DMS79 treated with DMSO at 0.1 percent for 48 hours (cell line): ENCODE data around the gene C16orf87.
"Not testable (repeated sequence)": the region's sequence is repeated elsewhere in the genome, so short reads cannot be mapped to it uniquely, and the experiment has no call there.

Experiments used
- DNase-seq: peaks from one replicate; lab custom pipeline; 2025; lab: John Stamatoyannopoulos, UW

C16orf87 gene

DNA sequence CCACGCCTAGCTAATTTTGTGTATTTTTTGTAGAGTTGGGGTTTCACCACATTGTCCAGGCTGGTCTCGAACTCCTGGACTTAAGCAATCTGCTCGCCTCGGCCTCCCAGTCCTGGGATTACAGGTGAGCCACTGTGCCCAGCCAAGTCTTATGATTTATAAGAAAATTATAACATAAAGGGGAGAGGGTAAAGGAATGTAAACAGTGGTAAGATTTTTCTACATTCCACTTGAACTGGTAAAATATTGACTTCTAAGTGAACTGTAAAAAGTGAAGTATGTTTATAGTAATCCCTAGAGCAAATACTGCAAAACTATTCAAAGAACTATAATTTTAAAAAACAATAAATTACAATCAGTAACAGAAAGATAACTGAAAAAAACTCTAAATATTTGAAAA is 33.5 kb downstream of the C16orf87 start:
- no peak for DNase-seq

DNA sequence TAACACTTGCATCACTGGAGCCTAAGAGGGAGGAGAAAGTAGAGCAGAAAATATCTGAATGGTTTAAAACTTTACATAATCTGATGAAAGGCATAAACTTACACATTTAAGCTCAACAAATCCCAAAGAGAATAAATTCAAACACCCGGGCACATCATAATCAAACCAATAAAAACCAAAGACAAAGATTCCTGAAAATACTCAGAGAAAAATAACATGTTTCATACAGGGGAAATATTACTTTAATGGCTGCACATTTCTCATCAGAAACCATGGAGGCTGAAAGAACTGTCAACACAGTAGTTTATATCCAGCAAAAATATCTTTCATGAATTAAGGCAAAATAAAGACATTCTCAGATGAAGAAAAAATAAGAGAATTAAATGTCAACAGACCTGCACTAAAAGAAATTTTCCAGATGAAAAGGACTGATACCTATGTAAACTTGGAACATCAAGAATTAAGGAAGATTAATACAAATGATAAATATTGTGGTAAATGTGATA is 34.2 kb downstream of the C16orf87 start:
- DNase-seq = no peak

DNA sequence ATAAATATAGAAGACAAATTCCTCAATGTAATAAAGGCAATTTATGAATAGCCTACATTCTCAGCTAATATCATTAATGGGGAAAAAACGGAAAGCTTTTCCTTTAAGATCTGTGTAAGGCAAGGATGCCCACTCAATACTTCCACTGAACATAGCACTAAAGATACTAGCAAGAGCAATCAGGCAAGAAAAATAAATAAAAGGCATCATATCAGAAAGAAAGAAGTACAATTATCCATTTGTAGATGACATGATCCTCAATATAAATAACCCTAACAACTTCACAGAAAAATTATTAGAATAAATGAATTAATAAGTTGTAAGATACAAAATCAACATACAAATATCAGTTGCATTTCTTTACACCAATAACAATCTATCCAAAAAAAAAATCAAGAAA is 37.1 kb downstream of the C16orf87 start:
- no peak for DNase-seq

DNA sequence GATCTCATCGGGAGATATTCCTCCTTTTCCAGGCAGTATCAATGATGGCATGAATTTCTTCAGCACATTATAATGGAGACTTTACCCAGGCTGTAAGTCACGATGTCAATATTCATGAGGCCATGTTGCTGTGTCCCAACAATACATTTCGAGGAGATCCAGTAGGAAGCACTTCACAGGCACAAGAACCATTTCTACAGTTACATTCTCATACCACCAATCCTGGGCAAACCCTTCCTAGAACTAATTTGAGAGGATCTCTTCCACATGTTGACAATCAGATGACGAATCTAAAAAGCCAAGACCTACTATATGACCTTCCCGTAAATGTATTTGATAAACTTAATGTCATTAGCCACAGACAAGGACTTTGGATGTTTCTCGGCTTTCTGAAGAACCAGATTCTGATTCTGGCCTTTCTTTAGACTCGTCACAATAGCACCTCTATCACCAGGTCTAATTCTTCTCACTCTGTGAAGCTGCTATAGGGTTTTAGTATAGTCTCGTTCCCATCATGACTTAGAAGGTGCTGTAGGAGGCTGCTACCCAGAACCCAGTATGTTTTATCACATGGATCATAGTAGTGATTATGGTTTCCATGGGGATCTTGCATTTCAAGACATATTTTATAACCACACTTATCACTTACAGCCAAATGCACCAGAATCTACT is 40.2 kb downstream of the C16orf87 start:
- DNase-seq = no peak

DNA sequence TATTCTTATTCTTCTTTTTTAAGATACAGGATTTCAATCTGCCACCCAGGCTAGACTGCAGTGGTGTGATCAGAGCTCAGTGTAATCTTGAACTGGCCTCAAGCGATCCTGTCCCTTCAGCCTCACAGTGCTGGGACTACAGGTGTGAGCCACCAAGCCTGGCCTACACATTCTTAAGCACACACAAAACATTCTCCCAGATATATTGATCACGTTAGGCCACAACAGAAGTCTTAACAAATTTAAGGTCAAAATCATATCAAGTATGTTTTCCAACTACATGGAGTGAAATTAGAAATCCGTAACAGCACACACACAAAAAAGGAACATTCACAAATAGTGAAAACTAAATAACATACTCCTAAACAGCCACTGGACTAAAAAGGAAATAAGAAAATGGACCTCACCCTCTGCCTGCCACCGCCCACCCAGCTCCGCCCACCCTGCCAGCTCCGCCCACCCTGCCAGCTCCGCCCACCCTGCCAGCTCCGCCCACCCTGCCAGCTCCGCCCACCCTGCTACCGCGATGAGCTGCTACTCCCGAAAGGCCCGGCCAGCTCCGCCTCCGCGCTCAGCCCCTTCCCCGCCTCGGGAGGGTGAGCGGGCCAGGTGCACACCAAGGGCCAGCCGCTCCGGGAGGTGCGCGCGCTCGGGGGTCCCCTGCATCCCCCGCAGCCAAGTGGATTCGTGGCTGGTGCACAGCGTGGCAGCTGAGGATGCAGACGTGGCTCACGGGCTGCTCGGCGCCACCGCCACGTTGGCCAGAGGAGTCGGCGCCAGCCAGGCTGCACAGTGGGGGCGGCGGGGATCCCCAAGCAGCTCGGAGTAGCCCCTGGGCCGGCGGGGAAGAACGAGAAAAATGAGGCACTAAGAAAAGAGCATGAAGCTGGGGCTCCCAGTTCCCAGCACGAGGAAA is 41.2 kb downstream of the C16orf87 start:
- no peak for DNase-seq

DNA sequence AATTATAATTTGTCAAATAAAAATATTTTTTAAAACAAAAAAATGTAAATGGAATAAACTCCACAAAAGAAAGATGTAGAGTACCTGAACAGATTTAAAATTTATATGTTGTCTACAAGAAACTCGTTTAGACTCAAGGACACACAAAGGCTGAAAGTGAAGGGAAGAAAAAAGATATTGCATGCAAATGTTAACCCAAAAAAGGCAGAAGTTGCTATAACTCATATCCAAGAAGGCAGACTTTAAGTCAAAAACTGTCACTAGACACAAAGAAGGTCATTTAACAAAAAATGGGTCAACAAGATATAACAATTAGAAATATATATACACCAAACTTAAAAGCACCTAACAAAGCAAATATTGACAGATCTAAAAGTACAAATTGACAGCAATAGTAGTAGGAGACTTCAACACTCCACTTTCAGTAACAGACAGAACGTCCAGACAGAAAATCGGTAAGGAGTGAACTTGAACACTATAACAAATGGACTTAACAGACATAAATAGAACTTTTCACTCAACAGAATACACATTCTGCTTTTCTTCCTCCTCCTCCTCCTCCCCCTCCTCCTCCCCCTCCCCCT is 42.0 kb downstream of the C16orf87 start:
- DNase-seq = no peak

DNA sequence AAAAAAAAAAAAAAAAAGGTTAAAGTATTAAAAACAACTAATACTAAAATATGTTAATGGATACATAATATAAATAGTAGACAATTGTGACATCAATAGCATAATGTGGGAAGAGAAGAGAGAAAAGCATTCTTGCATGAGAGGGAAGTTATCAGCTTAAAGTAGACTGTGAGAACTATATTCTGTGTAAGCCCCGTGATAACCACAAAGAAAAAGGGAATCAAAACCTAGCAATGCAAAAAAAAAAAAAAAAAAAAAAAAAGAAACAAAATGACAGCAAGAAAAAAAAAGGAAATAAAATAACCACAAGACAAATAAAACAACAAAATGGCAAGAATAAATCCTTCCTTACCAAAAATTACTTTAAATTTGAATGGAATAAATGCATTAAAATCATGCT is 43.1 kb downstream of the C16orf87 start:
- DNase-seq = no peak

DNA sequence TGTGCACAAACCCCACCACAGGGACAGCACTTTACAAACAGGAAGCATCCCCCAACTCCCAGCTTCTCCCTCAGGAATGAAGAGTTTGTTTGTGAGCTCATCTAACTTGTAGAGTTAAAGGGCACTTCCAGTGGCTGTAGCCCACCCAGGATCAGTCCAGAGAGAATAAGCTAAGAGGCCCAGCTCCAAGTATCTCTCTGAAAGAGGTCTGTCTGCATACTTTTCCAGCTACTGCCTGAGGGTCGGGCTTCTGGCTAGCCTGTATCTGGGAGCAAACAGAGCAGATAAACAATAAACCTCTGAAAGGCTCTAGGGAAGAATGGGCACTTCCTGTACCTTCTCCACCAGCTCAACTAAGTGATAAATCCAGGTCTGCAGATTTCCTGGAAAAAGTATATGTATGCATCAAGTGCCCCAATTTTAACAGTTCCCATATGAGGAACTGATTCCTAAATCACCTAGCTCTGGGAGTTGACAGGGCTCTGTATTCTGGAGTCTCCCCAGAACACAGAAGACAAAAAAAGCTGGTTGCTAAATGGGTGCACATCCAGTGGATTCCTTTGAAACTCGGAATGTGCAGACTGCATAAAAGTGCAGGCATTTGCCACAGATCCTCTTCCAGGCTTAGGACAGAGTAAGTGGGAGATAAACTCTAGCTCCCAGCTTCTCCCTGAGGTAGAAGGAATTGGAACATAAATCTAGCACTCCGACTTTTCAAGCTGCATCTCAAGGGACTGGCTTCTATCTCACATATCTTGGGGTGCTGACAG is 45.7 kb downstream of the C16orf87 start:
- no peak for DNase-seq

DNA sequence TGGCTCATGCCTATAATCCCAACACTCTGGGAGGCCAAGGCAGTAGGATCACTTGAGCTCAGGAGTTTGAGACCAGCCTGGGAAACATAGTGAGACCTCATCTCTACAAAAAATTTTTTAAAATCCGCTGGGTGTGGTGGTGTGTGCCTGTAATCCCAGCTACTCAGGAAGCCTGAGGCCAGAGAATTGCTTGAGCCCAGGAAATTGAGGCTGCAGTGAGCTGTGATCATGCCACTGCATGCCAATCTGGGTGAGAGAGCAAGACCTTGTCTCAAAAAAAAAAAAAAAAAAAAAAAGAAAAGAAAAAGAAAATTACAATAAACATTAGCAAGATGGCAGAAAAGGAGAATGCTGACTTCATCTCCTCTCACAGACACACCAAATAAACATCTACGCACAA is 46.4 kb downstream of the C16orf87 start:
- DNase-seq = not testable (repeated sequence)

DNA sequence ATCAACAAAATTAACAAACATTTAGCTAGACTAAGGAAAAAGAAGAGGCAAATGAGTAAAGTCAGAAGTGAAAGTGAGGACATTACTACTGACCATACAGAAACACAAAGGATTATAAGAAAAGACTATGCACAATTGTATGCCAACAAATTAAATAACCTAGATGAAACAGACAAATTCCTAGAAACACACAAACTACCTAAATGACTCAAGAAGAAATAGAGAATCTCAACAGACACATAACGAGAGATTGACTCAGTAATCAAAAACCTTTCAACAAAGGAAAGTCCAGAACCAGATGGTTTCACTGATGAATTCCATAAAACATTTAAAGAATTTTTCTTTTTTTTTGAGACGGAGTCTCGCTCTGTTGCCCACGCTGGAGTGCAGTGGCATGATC is 47.2 kb downstream of the C16orf87 start:
- no peak for DNase-seq

DNA sequence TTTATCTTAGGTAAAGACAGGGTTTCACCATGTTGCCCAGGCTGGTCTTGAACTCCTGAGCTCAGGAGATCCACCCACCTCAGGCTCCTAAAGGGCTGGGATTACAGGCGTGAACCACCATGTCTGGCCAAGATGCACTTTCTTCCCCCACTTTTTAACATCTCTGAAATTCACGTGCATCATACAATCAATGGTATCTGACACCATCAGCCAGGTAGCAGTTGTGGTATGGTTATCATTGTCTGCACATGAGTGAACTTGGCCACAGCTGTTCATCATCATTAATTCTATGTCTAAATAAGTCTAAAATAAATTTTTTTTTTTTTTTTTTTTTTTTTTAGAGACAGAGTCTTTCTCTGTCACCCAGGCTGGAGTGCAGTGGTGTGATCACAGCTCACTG is 48.7 kb downstream of the C16orf87 start:
- DNase-seq = no peak

DNA sequence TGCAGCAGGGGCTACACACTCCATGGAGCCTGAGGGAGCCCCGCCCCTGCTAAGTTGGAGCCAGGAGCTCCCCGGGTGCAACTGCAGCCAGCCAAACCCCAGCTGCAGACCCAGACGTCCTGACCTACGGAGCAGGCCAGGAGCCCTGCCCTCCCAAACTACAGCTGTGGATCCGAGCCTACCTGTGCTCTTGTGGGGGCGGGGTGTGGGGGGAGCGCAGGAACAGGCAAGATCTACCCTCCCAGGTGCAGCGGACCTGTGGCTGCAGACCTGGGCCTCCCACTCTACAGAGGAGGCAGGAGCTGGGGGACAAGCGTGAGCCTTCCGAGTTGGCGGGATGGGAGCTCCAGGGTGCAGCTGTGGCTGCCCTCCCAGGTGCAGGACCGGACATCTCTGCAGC is 53.2 kb downstream of the C16orf87 start:
- DNase-seq = no peak

DNA sequence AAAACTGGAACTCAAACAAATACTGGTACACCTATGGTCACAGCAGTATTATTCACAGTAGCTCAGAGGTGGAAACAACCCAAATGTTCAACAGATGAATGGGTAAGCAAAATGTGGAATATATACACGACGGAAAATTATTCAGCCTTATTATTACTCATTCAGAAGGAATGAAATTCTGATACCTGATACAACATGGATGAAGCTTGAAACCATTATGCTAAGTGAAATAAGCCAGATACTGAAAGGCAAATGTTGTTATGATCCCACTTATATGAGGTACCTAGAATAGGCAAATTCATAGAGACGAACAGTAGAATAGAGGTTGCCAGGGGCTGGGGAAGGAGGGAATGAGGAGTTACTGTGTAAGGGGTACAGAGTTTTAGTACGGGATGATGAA is 55.8 kb downstream of the C16orf87 start:
- no peak for DNase-seq

DNA sequence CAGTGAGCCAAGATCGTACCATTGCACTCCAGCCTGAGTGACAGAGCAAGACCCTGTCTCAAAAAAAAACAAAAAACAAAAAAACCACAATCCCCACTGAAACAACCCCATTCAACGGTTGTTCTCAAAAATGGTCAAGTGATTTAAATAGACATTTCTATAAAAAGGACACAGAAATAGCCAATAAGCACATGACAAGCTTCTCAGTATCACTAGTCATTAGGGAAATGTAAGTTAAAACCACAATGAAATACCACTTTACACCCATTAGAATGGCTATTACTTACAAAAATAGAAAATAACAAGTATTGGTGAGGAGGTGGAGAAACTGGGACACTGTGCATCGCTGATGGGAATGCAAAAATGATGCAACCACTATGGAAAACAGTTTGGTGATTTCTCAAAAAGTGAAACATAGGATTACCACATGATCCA is 56.2 kb downstream of the C16orf87 start:
- no peak for DNase-seq

DNA sequence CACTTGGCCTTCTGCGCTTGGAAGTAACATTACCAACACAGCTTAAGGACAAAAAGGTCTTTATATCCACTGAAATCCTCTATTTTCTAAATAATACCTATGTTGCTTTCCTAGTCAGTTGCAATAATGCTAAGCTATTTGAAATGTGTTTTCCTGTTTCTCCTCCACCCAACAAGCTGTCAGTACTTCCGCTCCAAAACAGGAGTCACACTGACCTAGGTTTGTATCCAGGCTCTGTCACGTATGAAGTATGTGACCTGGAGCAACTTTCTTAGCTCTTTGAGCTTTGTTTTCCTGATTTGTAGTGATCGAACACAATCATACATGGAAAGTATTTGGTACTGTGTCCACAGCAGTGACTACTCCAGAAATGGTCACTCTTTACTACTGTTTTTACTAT is 58.5 kb downstream of the C16orf87 start:
- DNase-seq = no peak

DNA sequence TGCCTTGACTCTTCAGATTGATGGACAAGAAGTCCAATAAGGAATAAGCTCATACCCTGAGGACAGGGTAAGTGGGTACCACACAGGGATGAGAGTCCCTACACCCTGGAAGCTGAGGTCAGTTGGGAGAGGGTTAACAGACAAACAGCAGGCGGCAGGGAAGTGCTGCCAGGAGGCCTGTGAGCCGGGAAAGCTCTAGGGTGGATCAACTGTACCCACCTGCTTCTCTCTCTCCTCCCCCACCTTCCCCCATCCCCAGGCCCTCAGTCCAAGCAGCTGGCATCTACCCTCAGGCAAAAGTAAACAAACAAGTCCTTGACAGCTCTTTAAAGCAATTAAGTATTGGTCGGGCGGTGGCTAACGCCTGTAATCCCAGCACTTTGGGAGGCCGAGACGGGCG is 62.2 kb downstream of the C16orf87 start:
- peak; percentile 81 for DNase-seq

DNA sequence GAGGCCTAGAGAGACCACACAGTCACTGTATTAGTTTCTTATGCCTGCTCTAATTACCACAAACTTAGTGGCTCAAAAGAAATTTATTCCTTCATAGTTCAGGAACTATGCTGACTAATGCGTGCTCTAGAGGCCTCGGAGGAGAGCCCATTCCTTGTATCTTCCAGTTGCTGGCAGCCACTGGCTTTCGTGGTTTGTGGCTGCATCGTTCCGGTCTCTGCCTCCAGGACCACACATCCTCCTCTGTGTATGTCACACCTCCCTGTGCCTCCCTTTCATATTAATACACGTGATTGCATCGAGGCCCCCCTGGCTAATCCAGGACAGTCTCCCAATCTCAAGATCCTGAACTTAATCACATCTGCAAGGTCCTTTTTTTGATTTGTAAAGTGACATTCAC is 65.9 kb downstream of the C16orf87 start:
- no peak for DNase-seq

DNA sequence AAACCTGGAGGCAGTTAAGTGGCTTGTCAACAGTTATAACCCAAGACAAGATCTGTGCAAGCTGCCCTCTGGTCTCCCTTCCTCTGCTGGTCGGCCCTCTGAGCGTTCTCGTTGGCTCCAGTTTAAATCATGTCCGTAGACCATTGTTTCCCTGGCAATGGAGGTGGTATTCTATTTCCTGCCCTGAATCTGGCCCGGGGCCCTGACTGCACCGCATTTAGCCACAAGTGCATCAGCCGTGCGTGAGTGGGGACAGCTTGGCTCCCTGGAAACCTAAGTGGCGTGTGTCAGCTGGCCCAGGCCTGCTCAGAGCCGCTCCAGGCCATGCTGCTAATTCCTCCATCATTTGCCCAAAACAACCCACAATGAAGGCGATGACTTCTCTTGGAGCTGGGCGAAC is 67.8 kb downstream of the C16orf87 start:
- DNase-seq = peak; percentile 57

DNA sequence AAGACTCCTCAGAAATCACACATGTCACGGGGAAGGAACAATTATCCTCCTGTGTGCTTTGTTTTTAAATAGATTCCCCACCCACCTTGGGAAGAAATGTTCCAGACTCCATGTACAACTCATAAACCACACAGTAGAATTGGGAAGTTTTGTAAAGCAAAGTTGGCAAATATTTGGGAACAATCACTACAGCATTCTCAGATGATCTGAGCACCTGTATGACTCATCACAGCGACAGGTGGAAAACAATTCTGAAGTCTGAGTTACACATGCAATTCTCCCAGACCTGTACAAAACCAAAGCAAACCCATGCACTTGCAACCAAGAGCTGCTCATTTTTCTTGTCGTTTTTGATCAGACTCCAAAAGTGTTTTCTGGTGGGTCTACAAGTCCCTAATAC is 68.4 kb downstream of the C16orf87 start:
- DNase-seq = peak; percentile 29

DNA sequence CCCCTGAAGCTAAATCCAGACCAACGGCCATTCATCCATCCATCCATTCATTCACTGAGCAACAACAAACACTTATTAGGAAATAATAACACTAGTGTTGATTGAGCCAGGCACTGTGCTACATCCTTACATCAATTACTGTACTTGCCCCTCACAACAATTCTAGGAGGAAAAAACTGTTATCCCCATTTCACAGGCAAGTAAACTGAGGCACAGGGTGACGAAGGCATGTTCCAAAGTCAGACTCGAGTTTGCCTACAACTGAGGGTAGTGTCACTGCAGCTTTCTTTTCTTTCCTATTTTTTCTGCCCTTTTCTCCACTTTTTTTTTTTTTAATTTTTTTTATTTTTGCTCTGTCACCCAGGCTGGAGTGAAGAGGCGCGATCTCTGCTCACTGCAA is 71.7 kb downstream of the C16orf87 start:
- DNase-seq = no peak

DNA sequence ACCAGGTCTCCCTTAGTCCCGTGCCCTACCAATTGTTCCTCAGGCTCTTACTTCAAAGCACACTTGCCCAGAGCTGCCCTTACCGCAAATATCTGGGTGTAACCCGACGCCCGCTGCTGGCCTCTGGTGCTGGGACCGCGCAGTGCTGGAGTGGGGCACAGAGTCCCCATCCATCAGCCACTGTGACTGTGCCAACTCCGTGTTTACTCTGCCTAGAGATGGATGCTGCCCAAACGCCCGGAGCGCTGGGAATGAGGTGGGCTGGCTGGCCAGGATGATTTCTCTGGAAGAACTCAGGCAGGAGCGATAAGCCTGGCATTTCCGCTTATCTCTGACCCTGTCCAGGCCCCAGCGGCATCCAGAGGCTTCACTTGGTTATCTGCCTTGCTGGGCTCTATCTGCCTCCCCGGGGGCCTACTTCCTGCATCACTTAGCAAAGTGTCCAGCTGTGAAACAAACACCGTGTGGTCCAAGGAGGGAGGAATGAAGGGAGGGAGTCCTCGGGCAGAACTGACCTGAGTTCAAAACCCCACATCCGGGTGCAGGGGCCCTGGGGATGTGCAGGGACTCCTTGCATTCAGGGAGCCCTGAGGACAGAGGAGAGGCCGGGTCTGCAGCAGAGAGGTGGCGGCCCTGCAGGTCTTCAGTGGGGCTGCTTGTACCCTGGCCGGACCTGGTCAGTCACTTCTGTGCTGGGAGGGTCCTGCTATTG is 73.5 kb downstream of the C16orf87 start:
- peak; percentile 66 for DNase-seq
